Lower leg skin (tissue), 4 donors: Measurements from ENCODE around the gene HSPA8. TPM values are rescaled to one million over a fixed set of nuclear protein-coding genes. Genes with fewer than 3 reads are reported as not detected.

Experiments used
- DNase-seq, 2 donors: peaks; one replicate each; pipeline ENCODE4 v3.0.0-alpha.2; 2019; ENCODE audit warnings: low spot score in 2 of 2
- H3K4me3 ChIP-seq: fragments of 200-600 bp; sonication (generic); 2 replicates; pipeline ENCODE4 v1.5.1; 2017; ENCODE audit warnings: mild to moderate bottlenecking, low read depth; ENCODE audit not compliant: poor library complexity, severe bottlenecking
- POLR2A ChIP-seq, 2 donors: fragments of 450-650 bp; IDR thresholded peaks; one replicate each; pipeline ENCODE4 v1.6.1; 2016 to 2017; ENCODE audit warnings: antibody characterized with exemption in 2 of 2, mild to moderate bottlenecking in 1 of 2, moderate library complexity in 1 of 2
- WGBS, 2 donors: methylation state at CpG; one replicate each; pipeline ENCODE4 v1.1.5; 2018; 5-methylcytosine and 5-hydroxymethylcytosine counted together
- intact Hi-C: fragments of 100-400 bp; cut with DNase I; formaldehyde crosslinking; loops from one replicate; pipeline ENCODE4 v1.15.0; 2023; ENCODE audit warnings: low total_unique reads
- total RNA-seq, 4 donors: library from RNA; depleted of rRNA; stranded (reverse); fragments of >200 nt; gene quantifications; one replicate each; pipeline ENCODE4 v1.1.0, GENCODE V29; 2016
- TF ChIP-seq, protein P1 (sequence below), 3 donors: fragments of 450-650 bp; IDR thresholded peaks; one replicate each; pipeline ENCODE4 v1.5.1; 2016; ENCODE audit warnings: antibody characterized with exemption in 3 of 3, mild to moderate bottlenecking in 3 of 3, moderate library complexity in 2 of 3

The HSPA8 gene
- total RNA-seq, 4 donors from 2014 or later, result 202 to 485 (median 346) TPM

DNA sequence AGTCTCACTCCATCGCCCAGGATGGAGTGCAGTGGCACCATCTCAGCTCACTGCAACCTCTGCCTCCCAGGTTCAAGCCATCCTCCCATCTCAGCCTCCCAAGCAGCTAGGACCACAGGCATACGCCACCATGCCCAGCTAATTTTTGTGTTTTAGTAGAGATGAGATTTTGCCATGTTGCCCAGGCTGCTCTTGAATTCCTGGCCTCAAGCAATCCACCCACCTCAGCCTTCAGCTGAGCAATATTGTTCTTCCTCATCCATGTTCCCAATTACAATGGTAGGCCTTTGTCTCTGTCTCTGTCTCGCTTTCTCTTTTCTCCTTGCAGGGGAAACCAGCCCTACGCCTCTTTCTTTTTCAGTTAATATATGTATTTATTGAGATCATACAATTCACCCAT, 10.3 kb downstream of the HSPA8 start:
- H3K4me3 ChIP-seq, result no peak overlapping the region
- DNase-seq, result no peak
- 95% methylated on average over 4 of the region's 4 CpGs for WGBS, 2 donors
- intact Hi-C loops, result no loop called here
- TF ChIP-seq, protein P1, sequence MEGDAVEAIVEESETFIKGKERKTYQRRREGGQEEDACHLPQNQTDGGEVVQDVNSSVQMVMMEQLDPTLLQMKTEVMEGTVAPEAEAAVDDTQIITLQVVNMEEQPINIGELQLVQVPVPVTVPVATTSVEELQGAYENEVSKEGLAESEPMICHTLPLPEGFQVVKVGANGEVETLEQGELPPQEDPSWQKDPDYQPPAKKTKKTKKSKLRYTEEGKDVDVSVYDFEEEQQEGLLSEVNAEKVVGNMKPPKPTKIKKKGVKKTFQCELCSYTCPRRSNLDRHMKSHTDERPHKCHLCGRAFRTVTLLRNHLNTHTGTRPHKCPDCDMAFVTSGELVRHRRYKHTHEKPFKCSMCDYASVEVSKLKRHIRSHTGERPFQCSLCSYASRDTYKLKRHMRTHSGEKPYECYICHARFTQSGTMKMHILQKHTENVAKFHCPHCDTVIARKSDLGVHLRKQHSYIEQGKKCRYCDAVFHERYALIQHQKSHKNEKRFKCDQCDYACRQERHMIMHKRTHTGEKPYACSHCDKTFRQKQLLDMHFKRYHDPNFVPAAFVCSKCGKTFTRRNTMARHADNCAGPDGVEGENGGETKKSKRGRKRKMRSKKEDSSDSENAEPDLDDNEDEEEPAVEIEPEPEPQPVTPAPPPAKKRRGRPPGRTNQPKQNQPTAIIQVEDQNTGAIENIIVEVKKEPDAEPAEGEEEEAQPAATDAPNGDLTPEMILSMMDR (IDR thresholded peaks at IDR 0.05), result no peak

DNA sequence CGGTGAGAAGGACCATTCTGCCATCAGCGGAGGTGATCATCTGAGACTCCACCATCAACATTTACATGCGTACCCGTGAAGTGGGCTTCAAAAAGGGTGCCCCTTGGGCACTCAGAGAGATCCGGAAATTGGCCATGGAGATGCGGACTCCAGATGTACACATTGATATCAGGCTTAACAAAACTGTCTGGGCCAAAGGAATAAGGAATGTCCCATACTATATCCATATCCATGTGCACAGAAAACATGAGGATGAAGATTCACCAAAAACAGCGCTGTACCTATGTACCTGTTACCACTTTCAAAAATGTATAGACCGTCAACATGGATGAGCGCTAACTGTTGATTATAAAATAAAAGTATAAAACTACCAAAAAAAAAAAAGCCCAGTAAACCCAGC, 10.8 kb downstream of the HSPA8 start:
- 93 to 95% methylated on average over 9 of the region's 9 CpGs for WGBS, 2 donors
- TF ChIP-seq, protein P1 (IDR thresholded peaks at IDR 0.05), result no peak
- no peak for TF ChIP-seq POLR2A (IDR thresholded peaks at IDR 0.05)
- H3K4me3 ChIP-seq, result no peak overlapping the region
- no peak for DNase-seq
- intact Hi-C loops, result no loop called here

DNA sequence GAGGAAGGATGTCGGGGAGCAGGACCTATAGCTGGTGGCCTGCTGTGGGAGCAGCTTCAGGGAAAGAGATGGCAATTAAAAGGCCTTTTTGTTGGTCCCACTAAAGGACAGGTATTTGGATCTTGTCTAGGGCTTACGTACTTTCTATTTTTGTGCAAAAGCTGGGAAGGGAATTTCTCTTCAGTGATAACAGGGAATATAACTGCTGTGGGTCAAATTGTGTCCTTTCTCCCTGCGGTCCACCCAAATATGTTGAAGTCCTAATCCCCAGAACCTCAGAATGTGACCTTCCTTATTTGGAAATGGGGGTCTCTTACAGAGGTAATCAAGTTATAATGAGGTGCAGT, 14.0 kb downstream of the HSPA8 start:
- no peak for TF ChIP-seq POLR2A (IDR thresholded peaks at IDR 0.05)
- TF ChIP-seq, protein P1 (IDR thresholded peaks at IDR 0.05), result no peak
- intact Hi-C loops, result no loop called here
- no peak for DNase-seq
- no peak overlapping the region for H3K4me3 ChIP-seq
- WGBS, 2 donors, result 86 to 92% methylated on average over 3 of the region's 3 CpGs

DNA sequence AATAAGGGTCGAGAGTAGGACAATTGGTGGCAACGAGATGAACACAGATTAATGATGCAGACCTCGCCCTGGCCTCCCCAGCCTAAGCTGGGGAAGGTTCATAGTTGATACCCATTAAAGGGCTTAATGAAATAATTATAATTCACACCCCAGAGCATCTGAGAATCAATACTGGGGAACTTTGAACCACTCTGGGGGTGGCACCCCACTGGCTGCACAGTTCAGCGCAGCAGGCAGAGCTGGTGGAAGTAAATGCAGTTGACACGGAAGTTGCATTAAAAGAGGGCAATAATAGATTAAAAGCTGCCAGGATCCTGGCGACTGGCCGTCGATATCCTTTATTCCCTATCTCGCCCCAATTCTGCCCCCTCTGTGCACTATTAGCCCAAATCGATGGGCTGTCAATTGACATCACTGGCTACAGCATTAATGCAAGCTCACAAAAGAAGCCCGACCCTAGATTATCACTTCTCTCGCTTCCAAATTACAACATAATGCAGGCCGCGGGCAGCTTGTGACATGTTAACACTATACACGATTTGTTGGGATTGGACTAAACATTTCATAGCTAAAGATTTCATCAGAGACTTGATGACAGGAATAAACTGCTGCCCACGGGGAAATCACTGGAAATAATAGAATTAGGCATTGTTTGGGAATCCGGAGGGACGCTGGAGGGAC, 14.5 kb downstream of the HSPA8 start:
- no peak for TF ChIP-seq POLR2A (IDR thresholded peaks at IDR 0.05)
- TF ChIP-seq, protein P1 (IDR thresholded peaks at IDR 0.05), result no peak
- DNase-seq, result no peak
- no peak overlapping the region for H3K4me3 ChIP-seq
- 79% methylated on average over 18 of the region's 18 CpGs for WGBS, 2 donors
- intact Hi-C loops, result no loop called here

DNA sequence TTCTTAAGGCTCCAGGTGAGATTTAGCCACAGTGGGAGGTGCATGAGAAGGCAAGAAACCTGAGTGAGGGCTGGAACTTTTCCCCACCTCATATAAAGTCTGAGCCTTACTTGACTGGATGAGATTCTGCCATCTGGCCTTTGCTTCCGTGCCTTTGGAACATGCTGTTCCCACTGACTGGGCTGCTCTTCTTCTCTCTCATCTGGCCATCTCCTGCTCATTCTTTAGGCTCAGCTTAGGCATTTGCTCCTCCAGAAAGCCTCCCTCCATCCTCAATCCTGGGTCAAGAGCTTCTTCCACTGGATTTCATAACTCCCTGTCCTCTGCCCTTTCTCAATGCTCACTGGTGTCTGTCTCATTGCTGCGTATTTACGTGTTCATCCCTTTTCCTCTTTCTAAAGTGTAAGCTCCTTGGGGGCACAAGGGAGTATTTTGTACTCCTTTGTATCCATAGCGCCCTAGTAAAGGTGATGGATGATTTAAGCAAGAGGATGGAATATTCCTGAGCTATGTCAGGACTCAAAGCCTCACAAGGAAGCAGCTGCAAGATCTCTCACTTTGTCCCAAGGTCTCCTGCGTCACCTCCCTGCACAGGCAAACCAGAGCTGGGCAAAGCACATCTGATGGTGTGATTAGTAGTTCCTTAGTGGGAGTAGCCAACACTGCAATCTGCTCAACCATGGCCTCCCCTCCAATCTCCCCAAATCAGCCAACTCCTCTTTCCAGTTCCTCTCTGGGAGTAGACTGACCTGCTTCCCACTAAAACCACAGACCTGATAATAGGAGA, 15.3 kb downstream of the HSPA8 start:
- intact Hi-C loops, result no loop called here

More for the DNA sequence above, 15.3 kb downstream of the HSPA8 start:
- no peak for DNase-seq
- no peak for TF ChIP-seq POLR2A (IDR thresholded peaks at IDR 0.05)
- TF ChIP-seq, protein P1 (IDR thresholded peaks at IDR 0.05), result no peak
- 76 to 85% methylated on average over 5 of the region's 5 CpGs for WGBS, 2 donors
- H3K4me3 ChIP-seq, result no peak overlapping the region
